T47D (cell line): ENCODE data around the gene OLFML2A.
A peak's percentile ranks its signal among the peaks of the same experiment; 100 is the strongest.
"Not testable (repeated sequence)": the region's sequence is repeated elsewhere in the genome, so short reads cannot be mapped to it uniquely, and the experiment has no call there.

Source experiments
- DNase-seq, 2 experiments: peaks; one replicate each; pipeline versions ENCODE4 v3.0.0 to v3.0.0-alpha.2; 2011 to 2012; ENCODE audit warnings: low read depth in 1 of 2, low spot score in 1 of 2
- JUND ChIP-seq: IDR thresholded peaks from 2 replicates; pipeline ENCODE4 v1.6.1; 2012; ENCODE audit warnings: low read depth
- in situ Hi-C: cut with HindIII; loops from 2 replicates; pipeline ENCODE4 v1.10.0; 2016; ENCODE audit warnings: low sequenced_read_pairs, low pct_unique_long_range_greater_than_20kb

The OLFML2A gene

GRCh38 chr9:124766815-124767554 is 9.9 kb upstream of the OLFML2A start:
- DNase-seq: no peak
- in situ Hi-C loops: no loop called here

GRCh38 chr9:124767821-124768220 is 9.1 kb upstream of the OLFML2A start:
- no peak for TF ChIP-seq JUND
- no peak for DNase-seq
- in situ Hi-C loops: no loop called here

More at GRCh38 chr9:124766815-124767554, 9.9 kb upstream of the OLFML2A start:
- TF ChIP-seq JUND: no peak

GRCh38 chr9:124768334-124768733 is 8.6 kb upstream of the OLFML2A start:
- no peak for DNase-seq
- no peak for TF ChIP-seq JUND
- in situ Hi-C loops: no loop called here

GRCh38 chr9:124768750-124769548 is 8.0 kb upstream of the OLFML2A start:
- in situ Hi-C loops: no loop called here
- TF ChIP-seq JUND: no peak
- DNase-seq: no peak

GRCh38 chr9:124769549-124770358 is 7.2 kb upstream of the OLFML2A start:
- no peak for TF ChIP-seq JUND
- in situ Hi-C loops: no loop called here
- DNase-seq: peak; percentile 42 to 62

GRCh38 chr9:124770359-124771020 is 6.4 kb upstream of the OLFML2A start:
- peak in 1 of 2 experiments; percentile 29 for DNase-seq
- in situ Hi-C loops: no loop called here
- TF ChIP-seq JUND: no peak

GRCh38 chr9:124771021-124771866 is 5.7 kb upstream of the OLFML2A start, which contains the start of gene NR6A1:
NR6A1 (minus strand) TSS chr9:124771311.
- DNase-seq: peak; percentile 99 to 100
- in situ Hi-C loops: no loop called here
- peak; percentile 70; the same call in 1 of the 2 replicates for TF ChIP-seq JUND

GRCh38 chr9:124771867-124772679 is 4.9 kb upstream of the OLFML2A start:
- TF ChIP-seq JUND: no peak
- in situ Hi-C loops: no loop called here

GRCh38 chr9:124772877-124773276 is 4.1 kb upstream of the OLFML2A start:
- DNase-seq: not testable (repeated sequence)

More at GRCh38 chr9:124771867-124772679, 4.9 kb upstream of the OLFML2A start:
- peak; percentile 75 to 85 for DNase-seq

GRCh38 chr9:124773473-124774128 is 3.3 kb upstream of the OLFML2A start:
- TF ChIP-seq JUND: no peak
- in situ Hi-C loops: no loop called here
- DNase-seq: no peak

More at GRCh38 chr9:124772877-124773276, 4.1 kb upstream of the OLFML2A start:
- in situ Hi-C loops: not testable (repeated sequence)
